ENCODE measurements around the gene METRN.
A peak's percentile ranks its signal among the peaks of the same experiment; 100 is the strongest.

METRN gene

DNA sequence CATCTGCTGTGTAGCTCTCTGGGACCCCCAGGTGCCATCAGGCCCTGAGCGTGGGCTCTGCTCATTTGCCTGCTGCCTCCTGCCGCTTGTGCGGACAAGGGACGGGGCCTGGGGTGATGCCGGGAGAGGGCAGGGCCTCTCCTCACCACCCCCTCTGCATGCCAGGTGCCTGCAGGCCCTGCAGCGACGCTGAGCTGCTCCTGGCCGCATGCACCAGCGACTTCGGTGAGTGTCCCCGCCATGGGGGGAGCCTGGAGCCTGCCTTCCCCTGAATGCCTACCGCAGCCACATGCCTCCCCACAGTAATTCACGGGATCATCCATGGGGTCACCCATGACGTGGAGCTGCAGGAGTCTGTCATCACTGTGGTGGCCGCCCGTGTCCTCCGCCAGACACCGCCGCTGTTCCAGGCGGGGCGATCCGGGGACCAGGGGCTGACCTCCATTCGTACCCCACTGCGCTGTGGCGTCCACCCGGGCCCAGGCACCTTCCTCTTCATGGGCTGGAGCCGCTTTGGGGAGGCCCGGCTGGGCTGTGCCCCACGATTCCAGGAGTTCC is 1.9 kb downstream of the METRN start:
- Histone ChIP-seq H3K4me3 (ENCODE audit: low read depth, low read length) (no peak overlapping the region), H3K79me2 (peaks cover 2% of the 10 kb centered on the region), H3K27ac (no peak overlapping the region), H3K9ac (no peak overlapping the region), H3K27me3 (ENCODE audit: control insufficient read depth, insufficient read depth, low read length) (no peaks in the 10 kb centered on the region), H3K9me3 (ENCODE audit: control insufficient read depth, low read length) (no peaks in the 10 kb centered on the region), H3K4me1 (peaks cover 17% of the 10 kb centered on the region), H2AFZ (no peak overlapping the region), H3K36me3 (ENCODE audit: control insufficient read depth, insufficient read depth, low read length) (no peaks in the 10 kb centered on the region), H3K4me2 (ENCODE audit: low read length) (no peak overlapping the region)
- TF ChIP-seq, protein P1, sequence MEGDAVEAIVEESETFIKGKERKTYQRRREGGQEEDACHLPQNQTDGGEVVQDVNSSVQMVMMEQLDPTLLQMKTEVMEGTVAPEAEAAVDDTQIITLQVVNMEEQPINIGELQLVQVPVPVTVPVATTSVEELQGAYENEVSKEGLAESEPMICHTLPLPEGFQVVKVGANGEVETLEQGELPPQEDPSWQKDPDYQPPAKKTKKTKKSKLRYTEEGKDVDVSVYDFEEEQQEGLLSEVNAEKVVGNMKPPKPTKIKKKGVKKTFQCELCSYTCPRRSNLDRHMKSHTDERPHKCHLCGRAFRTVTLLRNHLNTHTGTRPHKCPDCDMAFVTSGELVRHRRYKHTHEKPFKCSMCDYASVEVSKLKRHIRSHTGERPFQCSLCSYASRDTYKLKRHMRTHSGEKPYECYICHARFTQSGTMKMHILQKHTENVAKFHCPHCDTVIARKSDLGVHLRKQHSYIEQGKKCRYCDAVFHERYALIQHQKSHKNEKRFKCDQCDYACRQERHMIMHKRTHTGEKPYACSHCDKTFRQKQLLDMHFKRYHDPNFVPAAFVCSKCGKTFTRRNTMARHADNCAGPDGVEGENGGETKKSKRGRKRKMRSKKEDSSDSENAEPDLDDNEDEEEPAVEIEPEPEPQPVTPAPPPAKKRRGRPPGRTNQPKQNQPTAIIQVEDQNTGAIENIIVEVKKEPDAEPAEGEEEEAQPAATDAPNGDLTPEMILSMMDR (IDR thresholded peaks at IDR 0.05), result no peak

DNA sequence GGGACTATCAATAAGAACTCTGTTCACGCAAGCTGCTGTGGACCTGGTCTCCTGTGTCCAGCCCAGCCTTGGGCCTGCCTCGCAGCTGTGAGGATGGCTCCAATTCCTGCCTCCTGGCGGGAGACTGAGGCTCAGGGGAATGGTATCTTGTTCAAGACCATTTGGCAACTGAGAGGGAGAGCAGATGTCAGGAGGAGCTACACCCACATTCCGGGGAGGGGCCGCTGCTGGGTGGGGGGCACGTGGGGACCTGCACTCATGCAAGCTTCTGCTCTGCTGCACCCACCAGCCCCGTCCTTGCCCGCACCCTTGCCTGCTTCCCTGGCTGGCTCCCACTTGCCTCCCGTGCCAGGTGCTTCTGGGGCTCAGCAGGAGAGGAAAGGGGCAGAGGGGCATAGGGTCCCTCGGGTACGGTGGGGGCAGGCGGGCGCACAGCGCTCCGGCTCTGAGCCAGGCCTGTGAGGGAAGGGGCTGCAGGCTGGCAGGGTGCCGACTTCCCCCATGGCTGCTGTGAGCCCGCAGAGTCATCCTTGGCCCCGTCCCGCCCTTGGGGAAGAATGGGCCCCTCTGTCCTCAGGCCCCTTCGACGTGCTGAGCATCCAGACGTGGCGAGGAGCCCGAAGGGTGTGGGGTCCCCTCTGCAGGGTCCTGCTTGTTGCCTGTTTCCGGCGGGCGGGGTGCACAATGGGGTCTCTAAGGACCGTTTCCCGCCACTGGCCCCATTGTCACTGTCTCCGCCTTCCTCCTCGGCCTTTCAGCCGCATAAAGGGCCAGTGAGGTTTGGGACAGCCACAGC is 2.7 kb downstream of the METRN start:
- Histone ChIP-seq H3K9me3 (ENCODE audit: control insufficient read depth, low read length) (no peaks in the 10 kb centered on the region), H2AFZ (no peak overlapping the region), H3K27me3 (ENCODE audit: control insufficient read depth, insufficient read depth, low read length) (no peaks in the 10 kb centered on the region), H3K4me2 (ENCODE audit: low read length) (no peak overlapping the region), H3K4me3 (ENCODE audit: low read depth, low read length) (no peak overlapping the region), H3K9ac (no peak overlapping the region), H3K4me1 (peaks cover 17% of the 10 kb centered on the region), H3K79me2 (peaks cover 2% of the 10 kb centered on the region), H3K36me3 (ENCODE audit: control insufficient read depth, insufficient read depth, low read length) (no peaks in the 10 kb centered on the region), H3K27ac (no peak overlapping the region)
- TF ChIP-seq, protein P1 (IDR thresholded peaks at IDR 0.05), result no peak

DNA sequence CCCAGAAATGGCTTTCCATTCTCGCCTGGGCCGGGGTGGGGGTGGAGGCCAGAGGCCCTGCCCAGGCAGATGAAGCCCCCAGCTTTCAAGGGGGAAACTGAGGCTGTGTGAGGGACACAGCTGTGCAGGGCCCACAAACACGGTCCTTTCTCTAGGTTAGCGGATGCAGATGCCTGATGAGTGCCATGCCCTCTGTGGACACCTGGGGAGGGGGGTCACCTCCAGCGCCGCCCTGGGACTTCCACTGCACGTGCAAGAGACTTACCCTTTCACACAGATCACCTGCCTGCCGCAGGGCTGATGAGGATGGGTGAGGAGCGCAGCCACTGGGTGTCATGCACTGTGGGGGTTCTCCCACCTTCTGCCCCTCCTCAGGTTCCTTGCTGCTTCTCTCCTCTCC is 3.5 kb downstream of the METRN start:
- Histone ChIP-seq H2AFZ (no peak overlapping the region), H3K4me2 (ENCODE audit: low read length) (no peak overlapping the region), H3K4me1 (peaks cover 17% of the 10 kb centered on the region), H3K27me3 (ENCODE audit: control insufficient read depth, insufficient read depth, low read length) (no peaks in the 10 kb centered on the region), H3K27ac (no peak overlapping the region), H3K36me3 (ENCODE audit: control insufficient read depth, insufficient read depth, low read length) (no peaks in the 10 kb centered on the region), H3K9ac (no peak overlapping the region), H3K4me3 (ENCODE audit: low read depth, low read length) (no peak overlapping the region), H3K79me2 (peaks cover 2% of the 10 kb centered on the region), H3K9me3 (ENCODE audit: control insufficient read depth, low read length) (no peaks in the 10 kb centered on the region)
- TF ChIP-seq, protein P1 (IDR thresholded peaks at IDR 0.05), result no peak

DNA sequence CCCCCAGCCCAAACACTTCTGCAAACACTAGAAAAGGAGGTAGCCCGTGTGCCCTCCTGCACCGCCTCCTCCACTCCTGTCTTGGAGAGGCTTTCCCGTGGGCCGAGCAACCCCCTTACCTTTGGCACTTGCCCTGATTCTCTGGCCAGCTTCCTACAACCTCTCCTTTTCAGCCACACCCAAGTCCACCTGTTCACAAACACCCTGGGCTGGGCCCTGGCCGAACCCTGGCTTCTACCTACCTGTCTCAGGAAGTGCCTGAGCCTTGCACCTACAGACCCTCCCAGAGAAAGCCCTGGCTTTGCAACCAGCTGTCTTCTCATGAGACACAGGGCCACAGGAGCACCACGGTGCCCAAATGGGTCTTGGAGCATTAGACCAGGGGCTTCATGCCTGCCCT is 4.0 kb downstream of the METRN start:
- peaks cover 2% of the 10 kb centered on the region for H3K79me2 ChIP-seq
- H3K4me2 ChIP-seq (ENCODE audit: low read length), result no peak overlapping the region
- H3K36me3 ChIP-seq (ENCODE audit: control insufficient read depth, insufficient read depth, low read length), result no peaks in the 10 kb centered on the region
- peaks cover 17% of the 10 kb centered on the region for H3K4me1 ChIP-seq
- H3K9ac ChIP-seq, result no peak overlapping the region
- TF ChIP-seq, protein P1 (IDR thresholded peaks at IDR 0.05), result no peak
- H3K9me3 ChIP-seq (ENCODE audit: control insufficient read depth, low read length), result no peaks in the 10 kb centered on the region
- peak overlapping the region; percentile 12 for H3K27ac ChIP-seq
- no peak overlapping the region for H3K4me3 ChIP-seq (ENCODE audit: low read depth, low read length)
- H2AFZ ChIP-seq, result no peak overlapping the region
- H3K27me3 ChIP-seq (ENCODE audit: control insufficient read depth, insufficient read depth, low read length), result no peaks in the 10 kb centered on the region
